Trophoblast cell (in vitro differentiated cells and primary cell): ENCODE results near the gene MAP2K5.

ENCODE experiments used
- DNase-seq, 2 donors: peaks; one replicate each; pipeline ENCODE4 v3.0.0-alpha.2; 2016
- H2AFZ ChIP-seq: 2 replicates; pipeline ENCODE4 v1.6.1; 2013; ENCODE audit warnings: low read length, moderate library complexity, mild to moderate bottlenecking; ENCODE audit not compliant: insufficient read depth, poor library complexity
- H2AK5ac ChIP-seq: 2 replicates; pipeline ENCODE4 v1.6.1; 2013; ENCODE audit warnings: mild to moderate bottlenecking, low read length
- H2BK120ac ChIP-seq: 2 replicates; pipeline ENCODE4 v1.6.1; 2013; ENCODE audit warnings: low read length, mild to moderate bottlenecking, moderate library complexity; ENCODE audit not compliant: insufficient read depth, poor library complexity
- H2BK12ac ChIP-seq: 2 replicates; pipeline ENCODE4 v1.6.1; 2013; ENCODE audit warnings: mild to moderate bottlenecking, low read length, moderate library complexity
- H2BK5ac ChIP-seq: 2 replicates; pipeline ENCODE4 v1.6.1; 2013; ENCODE audit warnings: low read length, low read depth, moderate library complexity, mild to moderate bottlenecking; ENCODE audit not compliant: poor library complexity
- H3K14ac ChIP-seq: 2 replicates; pipeline ENCODE4 v1.6.1; 2013; ENCODE audit warnings: mild to moderate bottlenecking, low read length
- H3K18ac ChIP-seq: 2 replicates; pipeline ENCODE4 v1.6.1; 2013; ENCODE audit warnings: mild to moderate bottlenecking, low read length
- H3K23ac ChIP-seq: 2 replicates; pipeline ENCODE4 v1.6.1; 2013; ENCODE audit warnings: low read length
- H3K27ac ChIP-seq: 2 replicates; pipeline ENCODE4 v1.5.1; 2013; ENCODE audit warnings: low read depth, mild to moderate bottlenecking, inconsistent platforms, low read length, moderate library complexity
- H3K27me3 ChIP-seq: 2 replicates; pipeline ENCODE4 v1.6.1; 2013; ENCODE audit warnings: inconsistent platforms, mild to moderate bottlenecking, low read length, moderate library complexity; ENCODE audit not compliant: insufficient read depth
- H3K36me3 ChIP-seq, 2 experiments: 1 replicate in 1 of 2; 2 replicates in 1 of 2; pipeline ENCODE4 v1.6.1; 2013; ENCODE audit warnings: low read length in 2 of 2, mild to moderate bottlenecking in 2 of 2, moderate library complexity in 1 of 2; ENCODE audit not compliant: insufficient read depth in 2 of 2, control insufficient read depth in 1 of 2
- H3K4ac ChIP-seq: 2 replicates; pipeline ENCODE4 v1.6.1; 2013; ENCODE audit warnings: low read depth, mild to moderate bottlenecking, low read length, moderate library complexity
- H3K4me1 ChIP-seq, 2 experiments: 1 replicate in 1 of 2; 2 replicates in 1 of 2; pipeline ENCODE4 v1.6.1; 2013; ENCODE audit warnings: low read length in 2 of 2, mild to moderate bottlenecking in 2 of 2, moderate library complexity in 1 of 2; ENCODE audit not compliant: insufficient read depth in 2 of 2, control insufficient read depth in 1 of 2
- H3K4me2 ChIP-seq: 2 replicates; pipeline ENCODE4 v1.6.1; 2013; ENCODE audit warnings: inconsistent platforms, mild to moderate bottlenecking, low read length, moderate library complexity
- H3K4me3 ChIP-seq: 2 replicates; pipeline ENCODE4 v1.5.1; 2013; ENCODE audit warnings: mild to moderate bottlenecking, low read depth, low read length, inconsistent platforms
- H3K79me1 ChIP-seq: one replicate; pipeline ENCODE4 v1.6.1; 2013; ENCODE audit warnings: low read length
- H3K79me2 ChIP-seq: 2 replicates; pipeline ENCODE4 v1.6.1; 2013; ENCODE audit warnings: low read length, mild to moderate bottlenecking; ENCODE audit not compliant: control insufficient read depth, insufficient read depth, poor library complexity
- H3K9ac ChIP-seq: 2 replicates; pipeline ENCODE4 v1.6.1; 2013; ENCODE audit warnings: mild to moderate bottlenecking, low read length
- H3K9me3 ChIP-seq: 2 replicates; pipeline ENCODE4 v1.6.1; 2013; ENCODE audit warnings: low read depth, mild to moderate bottlenecking, control low read depth, inconsistent platforms, low read length; ENCODE audit not compliant: insufficient read depth
- H4K12ac ChIP-seq: 2 replicates; pipeline ENCODE4 v1.6.1; 2013; ENCODE audit warnings: low read depth, mild to moderate bottlenecking, low read length, moderate library complexity
- H4K8ac ChIP-seq: 2 replicates; pipeline ENCODE4 v1.6.1; 2013; ENCODE audit warnings: low read depth, mild to moderate bottlenecking, low read length, moderate library complexity
- H4K91ac ChIP-seq: one replicate; pipeline ENCODE4 v1.6.1; 2013; ENCODE audit warnings: low read depth, mild to moderate bottlenecking, low read length, moderate library complexity
- WGBS: extraction: QIAGEN DNeasy Blood & Tissue Kit; methylation state at CpG from one replicate; pipeline ENCODE4 v1.1.7; 2013; ENCODE audit warnings: missing lambda C conversion rate; ENCODE audit not compliant: insufficient read length, insufficient coverage; ENCODE audit errors: extremely low coverage; 5-methylcytosine and 5-hydroxymethylcytosine counted together

The MAP2K5 gene

GRCh38 chr15:67512140-67512539 lies 30.4 kb upstream of the MAP2K5 start:
- no peak overlapping the region for H3K4ac ChIP-seq
- H3K27me3 ChIP-seq = no peaks in the 10 kb centered on the region
- H2BK5ac ChIP-seq = no peak overlapping the region
- H4K91ac ChIP-seq = no peak overlapping the region
- H3K4me2 ChIP-seq = no peak overlapping the region
- no peaks in the 10 kb centered on the region for H3K79me1 ChIP-seq
- H3K9me3 ChIP-seq = no peaks in the 10 kb centered on the region
- no peak overlapping the region for H3K18ac ChIP-seq
- H2AFZ ChIP-seq = no peak overlapping the region
- WGBS = no CpG with 5 or more reads among the region's 3 CpGs
- H3K4me1 ChIP-seq = no peaks in the 10 kb centered on the region
- H3K79me2 ChIP-seq = no peaks in the 10 kb centered on the region
- no peak for DNase-seq
- no peak overlapping the region for H2AK5ac ChIP-seq
- no peak overlapping the region for H4K8ac ChIP-seq
- H4K12ac ChIP-seq = no peak overlapping the region
- no peak overlapping the region for H3K9ac ChIP-seq
- no peak overlapping the region for H3K27ac ChIP-seq
- no peak overlapping the region for H3K14ac ChIP-seq
- H3K23ac ChIP-seq = no peak overlapping the region
- H3K36me3 ChIP-seq = no peaks in the 10 kb centered on the region
- H3K4me3 ChIP-seq = no peak overlapping the region
- no peak overlapping the region for H2BK120ac ChIP-seq
- no peak overlapping the region for H2BK12ac ChIP-seq

GRCh38 chr15:67512933-67513714 lies 29.4 kb upstream of the MAP2K5 start:
- H3K14ac ChIP-seq = no peak overlapping the region
- no peak overlapping the region for H2BK12ac ChIP-seq
- no peaks in the 10 kb centered on the region for H3K79me1 ChIP-seq
- no peak overlapping the region for H2AK5ac ChIP-seq
- H3K79me2 ChIP-seq = no peaks in the 10 kb centered on the region
- H3K4me3 ChIP-seq = no peak overlapping the region
- H3K9ac ChIP-seq = no peak overlapping the region
- DNase-seq = no peak
- no peaks in the 10 kb centered on the region for H3K36me3 ChIP-seq
- H4K91ac ChIP-seq = no peak overlapping the region
- H4K8ac ChIP-seq = no peak overlapping the region
- no peaks in the 10 kb centered on the region for H3K27me3 ChIP-seq
- no CpG with 5 or more reads among the region's 9 CpGs for WGBS
- H3K23ac ChIP-seq = no peak overlapping the region
- no peak overlapping the region for H2AFZ ChIP-seq
- no peak overlapping the region for H3K27ac ChIP-seq
- no peak overlapping the region for H3K4ac ChIP-seq
- no peak overlapping the region for H2BK120ac ChIP-seq
- H3K4me2 ChIP-seq = no peak overlapping the region
- H3K4me1 ChIP-seq = no peaks in the 10 kb centered on the region
- no peaks in the 10 kb centered on the region for H3K9me3 ChIP-seq
- no peak overlapping the region for H3K18ac ChIP-seq
- no peak overlapping the region for H4K12ac ChIP-seq
- no peak overlapping the region for H2BK5ac ChIP-seq

GRCh38 chr15:67515090-67515489 lies 27.4 kb upstream of the MAP2K5 start:
- Histone ChIP-seq H3K4me1 (no peaks in the 10 kb centered on the region), H3K27ac (no peak overlapping the region), H3K9ac (no peak overlapping the region), H3K18ac (no peak overlapping the region), H3K27me3 (no peaks in the 10 kb centered on the region), H3K9me3 (no peaks in the 10 kb centered on the region), H2AFZ (no peak overlapping the region), H3K4me2 (no peak overlapping the region), H4K12ac (no peak overlapping the region), H3K14ac (no peak overlapping the region), H2AK5ac (no peak overlapping the region), H2BK5ac (no peak overlapping the region), H3K4me3 (no peak overlapping the region), H2BK120ac (no peak overlapping the region), H3K4ac (no peak overlapping the region), H3K79me2 (no peaks in the 10 kb centered on the region), H3K36me3 (no peaks in the 10 kb centered on the region), H3K23ac (no peak overlapping the region), H3K79me1 (no peaks in the 10 kb centered on the region), H4K91ac (no peak overlapping the region), H4K8ac (no peak overlapping the region), H2BK12ac (no peak overlapping the region)
- no CpG with 5 or more reads among the region's 3 CpGs for WGBS
- DNase-seq = no peak

- no peak overlapping the region for H4K12ac ChIP-seq
- no peak overlapping the region for H2BK120ac ChIP-seq
- peaks cover 0 to under 1% of the 10 kb centered on the region in 2 experiments for H3K4me1 ChIP-seq
- H3K27ac ChIP-seq = no peak overlapping the region
- H3K18ac ChIP-seq = no peak overlapping the region
- H2BK12ac ChIP-seq = no peak overlapping the region
- no peaks in the 10 kb centered on the region for H3K79me2 ChIP-seq
- no peak overlapping the region for H2AFZ ChIP-seq
- H4K8ac ChIP-seq = no peak overlapping the region
- H3K14ac ChIP-seq = no peak overlapping the region
- no peak overlapping the region for H3K4me3 ChIP-seq
- H3K27me3 ChIP-seq = no peaks in the 10 kb centered on the region
- no peak for DNase-seq
- no peaks in the 10 kb centered on the region for H3K9me3 ChIP-seq
- no CpG with 5 or more reads among the region's 2 CpGs for WGBS
- H3K4ac ChIP-seq = no peak overlapping the region
- no peak overlapping the region for H2AK5ac ChIP-seq
- H3K9ac ChIP-seq = no peak overlapping the region
- H3K36me3 ChIP-seq = no peaks in the 10 kb centered on the region
- H3K4me2 ChIP-seq = no peak overlapping the region
- peaks cover under 1% of the 10 kb centered on the region for H3K79me1 ChIP-seq
- no peak overlapping the region for H2BK5ac ChIP-seq
- H3K23ac ChIP-seq = no peak overlapping the region
- H4K91ac ChIP-seq = no peak overlapping the region
Observed at GRCh38 chr15:67515557-67515956, 26.9 kb upstream of the MAP2K5 start.
